ENCODE measurements around the gene ATXN7.
A peak's percentile ranks its signal among the peaks of the same experiment; 100 is the strongest.

ATXN7 gene

GRCh38 chr3:64019271-64019670, 155.6 kb downstream of the ATXN7 start:
- no peak for DNase-seq (ENCODE audit: low read depth in 2 of 2, low spot score in 1 of 2)

DNA sequence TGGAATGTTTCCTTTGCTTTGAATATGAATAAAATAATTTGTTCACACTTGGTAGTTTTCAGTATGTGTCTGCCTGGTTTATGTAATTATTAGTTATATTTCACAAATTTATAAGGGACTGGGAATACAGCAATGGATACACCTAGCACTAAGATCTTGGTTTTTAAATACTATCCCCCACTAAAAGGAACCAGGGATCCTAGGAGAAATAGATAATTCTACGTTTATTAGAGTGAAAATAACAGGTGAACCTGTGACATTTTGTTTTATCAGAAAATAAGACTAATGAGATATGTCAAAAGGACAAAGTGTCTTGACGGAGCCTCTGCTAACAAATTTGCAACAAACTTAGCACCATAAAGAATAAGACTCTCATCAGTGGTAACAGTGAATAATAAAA, 156.2 kb downstream of the ATXN7 start:
- no peak for DNase-seq (ENCODE audit: low read depth in 2 of 2, low spot score in 1 of 2)

DNA sequence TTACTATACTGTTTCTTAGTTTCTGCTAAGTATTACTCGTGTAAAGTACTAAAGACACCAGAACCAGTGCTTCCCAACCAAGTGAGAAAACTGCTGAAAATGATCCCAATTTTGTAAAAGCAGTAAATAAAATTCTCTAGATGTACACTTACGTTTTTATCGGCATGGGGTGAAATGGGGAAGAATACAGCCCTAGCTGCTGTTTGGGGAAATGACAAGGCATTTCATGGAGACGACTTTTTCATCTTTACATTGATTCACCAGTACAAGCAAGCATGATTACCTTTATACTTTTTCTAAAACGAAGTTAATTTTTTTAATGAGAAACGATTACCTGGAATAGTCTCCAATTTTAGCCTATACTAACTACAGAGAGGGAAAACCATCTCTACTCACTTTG, 158.3 kb downstream of the ATXN7 start:
- no peak for DNase-seq (ENCODE audit: low read depth in 2 of 2, low spot score in 1 of 2)

GRCh38 chr3:64022451-64023186, 159.0 kb downstream of the ATXN7 start:
- DNase-seq (ENCODE audit: low read depth in 2 of 2, low spot score in 1 of 2) = no peak

DNA sequence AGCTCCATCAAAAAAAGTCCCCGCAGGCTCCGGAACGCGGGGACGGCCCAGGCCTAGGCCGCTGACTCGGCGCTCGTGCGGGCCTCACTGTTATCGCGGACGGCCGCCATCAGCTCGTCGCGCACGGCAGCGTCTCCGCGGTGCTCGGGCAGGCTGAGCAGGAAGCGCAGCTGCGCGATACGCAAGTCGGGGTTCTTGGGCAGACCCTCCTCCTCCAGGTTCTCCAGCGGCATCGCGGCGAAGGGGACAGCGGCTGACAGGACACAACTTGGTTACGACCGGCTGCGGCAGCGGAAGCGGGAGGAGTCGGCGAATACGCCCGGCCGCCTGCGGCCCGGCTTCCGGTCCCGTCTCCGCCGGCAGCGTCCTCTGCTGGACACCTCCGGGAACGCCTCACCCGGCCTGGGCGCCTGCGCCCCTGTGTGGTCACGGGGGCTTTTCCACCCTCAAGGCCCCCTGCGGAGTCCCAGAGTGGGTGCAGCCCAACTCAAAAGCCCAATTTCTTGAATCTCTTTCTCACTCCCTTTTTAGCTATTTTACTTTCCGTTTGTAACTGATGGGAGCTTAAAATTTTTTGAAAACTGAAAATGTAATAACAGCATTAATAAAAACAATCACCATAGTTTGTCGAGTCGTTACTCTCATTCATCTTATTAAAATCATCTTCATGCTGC, 159.7 kb downstream of the ATXN7 start, which contains the start of gene PSMD6:
PSMD6 (minus strand) TSS at position 308 of the 674 bp plus-strand sequence; CDS start at position 233, 75 bp downstream.
- DNase-seq (ENCODE audit: low read depth in 2 of 2, low spot score in 1 of 2) = peak; percentile 79 to 91

DNA sequence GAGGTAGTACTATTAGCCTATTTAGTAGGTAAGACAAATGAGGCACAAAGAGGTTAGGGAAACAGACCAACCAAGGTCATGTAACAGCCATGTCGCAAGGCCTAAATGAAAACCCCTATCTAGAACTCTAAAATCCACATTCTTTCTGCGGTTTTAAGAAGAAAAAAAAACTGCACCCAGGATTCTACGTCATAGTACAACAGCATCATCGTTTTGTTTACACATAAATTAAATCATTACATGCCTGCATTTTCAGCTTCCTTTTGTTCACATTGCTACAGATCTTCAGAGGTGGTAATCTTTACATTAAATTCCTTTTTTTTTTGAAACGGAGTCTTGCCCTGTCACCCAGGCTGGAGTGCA, 160.2 kb downstream of the ATXN7 start:
- DNase-seq (ENCODE audit: low read depth in 2 of 2, low spot score in 1 of 2) = no peak

GRCh38 chr3:64026346-64026745, 162.7 kb downstream of the ATXN7 start:
- no peak for DNase-seq (ENCODE audit: low read depth in 2 of 2, low spot score in 1 of 2)

DNA sequence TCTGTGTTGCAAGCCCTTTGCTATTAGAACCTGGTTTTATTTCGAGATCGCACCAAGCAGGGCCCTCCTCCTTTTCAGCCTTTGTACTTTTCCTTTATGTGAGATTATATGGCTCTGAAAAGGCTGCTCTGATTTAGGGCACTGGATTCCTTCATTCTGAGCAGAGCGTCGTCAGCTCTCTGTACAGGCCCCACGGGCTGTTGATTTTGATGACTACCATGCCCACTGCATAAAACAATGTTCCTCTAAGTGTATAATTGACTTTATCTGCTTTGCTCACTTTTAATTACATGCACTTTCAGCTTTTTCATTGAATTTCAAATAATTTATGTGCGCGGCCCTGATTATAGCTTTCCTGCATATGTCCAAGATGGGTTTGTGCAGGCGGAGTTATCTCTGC, 164.0 kb downstream of the ATXN7 start:
- DNase-seq (ENCODE audit: low read depth in 2 of 2, low spot score in 1 of 2) = no peak

- no peak for DNase-seq (ENCODE audit: low read depth in 2 of 2, low spot score in 1 of 2)
Measured at GRCh38 chr3:64028754-64029153, 165.1 kb downstream of the ATXN7 start.

DNA sequence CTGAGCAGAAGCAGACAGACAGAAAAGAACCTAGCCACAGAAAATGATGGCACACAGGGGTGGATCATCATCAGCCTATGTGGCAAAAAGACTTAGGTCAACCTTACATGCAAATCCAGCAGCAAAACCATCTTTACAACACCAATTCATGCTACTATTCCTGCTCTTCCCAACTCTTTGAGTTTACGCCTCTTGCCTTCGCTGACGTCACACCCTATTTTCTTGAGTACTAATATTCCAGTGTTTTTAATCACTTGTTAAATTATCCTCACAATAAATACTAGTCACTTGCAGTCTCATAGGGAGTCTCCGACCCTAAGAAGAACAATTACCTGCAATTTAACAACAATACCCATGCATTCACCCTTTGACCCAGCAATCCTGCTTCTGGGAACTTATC, 165.6 kb downstream of the ATXN7 start:
- DNase-seq (ENCODE audit: low read depth in 2 of 2, low spot score in 1 of 2) = no peak

- peak; percentile 61 to 62 for DNase-seq (ENCODE audit: low read depth in 2 of 2, low spot score in 1 of 2)
Measured at GRCh38 chr3:64030741-64031140, 167.1 kb downstream of the ATXN7 start.

GRCh38 chr3:64031540-64032508, 168.2 kb downstream of the ATXN7 start:
- DNase-seq (ENCODE audit: low read depth in 2 of 2, low spot score in 1 of 2) = no peak

GRCh38 chr3:64033069-64033468, 169.4 kb downstream of the ATXN7 start:
- DNase-seq (ENCODE audit: low read depth in 2 of 2, low spot score in 1 of 2) = no peak

DNA sequence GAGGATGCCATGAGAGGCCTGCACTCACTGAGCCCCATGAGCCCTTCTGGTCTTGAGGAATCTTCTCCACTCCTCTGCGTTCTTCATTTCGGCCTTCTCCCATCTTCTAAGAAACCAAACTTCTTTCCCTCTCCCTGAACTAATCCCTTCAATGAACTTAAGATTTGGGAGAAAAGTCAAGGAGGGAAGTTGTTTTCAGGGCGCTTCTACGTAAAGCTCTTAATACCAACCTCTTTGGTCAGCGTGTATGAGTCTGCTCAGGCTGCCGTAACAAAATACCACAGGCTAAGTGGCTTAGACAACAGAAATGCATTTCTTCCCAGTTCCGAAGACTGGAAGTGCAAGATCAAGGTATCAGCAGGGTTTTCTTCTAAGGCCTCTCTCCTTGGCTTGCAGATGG, 173.4 kb downstream of the ATXN7 start:
- no peak for DNase-seq (ENCODE audit: low read depth in 2 of 2, low spot score in 1 of 2)

DNA sequence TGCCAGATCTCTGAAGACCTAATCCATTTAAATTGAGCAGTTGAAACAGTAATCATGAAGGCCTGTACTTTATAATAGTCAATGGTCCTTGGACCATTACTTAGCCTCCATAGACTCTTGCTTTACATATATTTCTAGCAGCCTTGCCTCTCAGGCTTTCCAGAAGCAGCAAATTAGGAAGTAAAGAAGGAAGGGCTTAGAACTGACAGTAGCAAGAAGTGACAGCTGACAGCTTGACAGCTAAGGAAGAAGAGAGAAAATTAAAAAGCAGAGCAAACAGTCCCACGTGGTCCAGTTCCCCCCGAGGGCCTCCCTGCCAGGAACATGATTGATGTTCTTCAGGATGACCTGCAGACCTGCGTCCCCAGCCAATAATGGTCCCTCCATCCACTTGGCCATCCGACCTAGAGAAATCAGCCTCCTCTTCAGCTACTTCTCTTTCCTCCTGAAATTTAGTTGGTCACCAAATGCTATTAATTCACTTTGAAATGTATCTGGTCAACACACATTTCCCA, 174.6 kb downstream of the ATXN7 start:
- DNase-seq (ENCODE audit: low read depth in 2 of 2, low spot score in 1 of 2) = no peak

DNA sequence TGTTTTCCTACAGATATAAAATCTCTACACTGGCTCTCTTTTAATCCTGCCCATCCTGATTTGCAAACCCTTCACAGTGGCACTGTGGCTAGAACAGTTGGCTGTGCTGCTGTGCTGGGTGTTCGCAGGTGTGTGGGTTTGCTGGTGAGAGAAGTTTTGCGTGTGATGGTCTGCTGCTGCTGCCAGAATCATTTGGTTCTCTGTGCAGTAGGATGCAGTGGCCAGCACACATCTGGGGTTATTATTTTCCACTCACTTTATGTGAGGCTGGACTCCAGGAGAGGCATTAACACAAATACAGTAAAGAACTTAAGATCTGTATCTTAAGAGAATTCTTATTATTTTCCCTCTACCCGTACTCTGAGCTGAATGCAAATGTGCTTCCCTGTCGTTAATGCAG, 175.7 kb downstream of the ATXN7 start:
- no peak for DNase-seq (ENCODE audit: low read depth in 2 of 2, low spot score in 1 of 2)

GRCh38 chr3:64039981-64040733, 176.5 kb downstream of the ATXN7 start:
- no peak for DNase-seq (ENCODE audit: low read depth in 2 of 2, low spot score in 1 of 2)

DNA sequence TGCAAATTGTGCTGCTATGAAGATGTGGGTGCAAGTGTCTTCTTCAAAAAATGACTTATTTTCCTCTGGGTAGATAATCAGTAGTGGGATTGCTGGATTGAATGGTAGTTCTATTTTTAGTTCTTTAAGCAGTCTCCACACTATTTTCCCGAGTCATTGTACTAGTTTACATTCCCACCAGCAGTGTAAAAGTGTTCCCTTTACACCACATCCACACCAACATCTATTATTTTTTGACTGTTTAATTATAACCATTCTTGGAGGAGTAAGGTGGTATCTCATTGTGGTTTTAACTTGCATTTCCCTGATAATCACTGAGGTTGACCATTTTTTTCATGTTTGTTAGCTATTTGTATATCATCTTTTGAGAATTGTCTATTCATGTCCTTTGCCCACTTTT, 179.3 kb downstream of the ATXN7 start:
- no peak for DNase-seq (ENCODE audit: low read depth in 2 of 2, low spot score in 1 of 2)

- no peak for DNase-seq (ENCODE audit: low read depth in 2 of 2, low spot score in 1 of 2)
Measured at GRCh38 chr3:64046592-64046991, 182.9 kb downstream of the ATXN7 start.

GRCh38 chr3:64046996-64047594, 183.4 kb downstream of the ATXN7 start:
- no peak for DNase-seq (ENCODE audit: low read depth in 2 of 2, low spot score in 1 of 2)

All from stimulated activated CD8-positive, alpha-beta memory T cell treated with anti-CD3 and anti-CD28 coated beads, Interleukin-4, amount 100 ng/mL, for 4 hours (primary cell).